ENCODE measurements around the gene GEMIN7.
A peak's percentile ranks its signal among the peaks of the same experiment; 100 is the strongest.

The GEMIN7 gene

GRCh38 chr19:45050036-45050435, 29.0 kb upstream of the GEMIN7 start:
- no peak for DNase-seq (ENCODE audit: low read depth)
- TF ChIP-seq CTCF (IDR thresholded peaks at IDR 0.05; ENCODE audit: control insufficient read depth, extremely low read depth, insufficient read depth): no peak
- no peak overlapping the region for H3K4me3 ChIP-seq (ENCODE audit: low read depth, low read length)

- no peak overlapping the region for H3K4me3 ChIP-seq (ENCODE audit: low read depth, low read length)
- no peak for TF ChIP-seq CTCF (IDR thresholded peaks at IDR 0.05; ENCODE audit: control insufficient read depth, extremely low read depth, insufficient read depth)
- DNase-seq (ENCODE audit: low read depth): no peak
These were observed 27.0 kb upstream of the GEMIN7 start for GRCh38 chr19:45051929-45052579.

- H3K4me3 ChIP-seq (ENCODE audit: low read depth, low read length): no peak overlapping the region
- TF ChIP-seq CTCF (IDR thresholded peaks at IDR 0.05; ENCODE audit: control insufficient read depth, extremely low read depth, insufficient read depth): no peak
- no peak for DNase-seq (ENCODE audit: low read depth)
These were observed 22.2 kb upstream of the GEMIN7 start for GRCh38 chr19:45056831-45057230.

- no peak for TF ChIP-seq CTCF (IDR thresholded peaks at IDR 0.05; ENCODE audit: control insufficient read depth, extremely low read depth, insufficient read depth)
- no peak overlapping the region for H3K4me3 ChIP-seq (ENCODE audit: low read depth, low read length)
- DNase-seq (ENCODE audit: low read depth): no peak
These were observed 21.6 kb upstream of the GEMIN7 start for GRCh38 chr19:45057444-45057843.

GRCh38 chr19:45058622-45059159, 20.4 kb upstream of the GEMIN7 start:
- no peak overlapping the region for H3K4me3 ChIP-seq (ENCODE audit: low read depth, low read length)
- no peak for TF ChIP-seq CTCF (IDR thresholded peaks at IDR 0.05; ENCODE audit: control insufficient read depth, extremely low read depth, insufficient read depth)
- DNase-seq (ENCODE audit: low read depth): no peak

- DNase-seq (ENCODE audit: low read depth): no peak
- H3K4me3 ChIP-seq (ENCODE audit: low read depth, low read length): no peak overlapping the region
- TF ChIP-seq CTCF (IDR thresholded peaks at IDR 0.05; ENCODE audit: control insufficient read depth, extremely low read depth, insufficient read depth): peak; percentile 61
These were observed 19.6 kb upstream of the GEMIN7 start for GRCh38 chr19:45059258-45059965.
